Keratinocyte (primary cell): Measurements from ENCODE around the gene GGA1. TPM values are rescaled to one million over a fixed set of nuclear protein-coding genes. Genes with fewer than 3 reads are reported as not detected.

Source experiments
- DNase-seq: peaks from one replicate; pipeline ENCODE4 v3.0.0-alpha.2; 2011; ENCODE audit warnings: low read depth, missing footprints, low spot score
- FAIRE-seq: peaks from 2 replicates; lab custom pipeline; 2011; peaks lifted over from hg19 to GRCh38; lab: Jason Lieb, UNC
- H2AFZ ChIP-seq: 2 replicates; pipeline ENCODE4 v1.6.0; 2012; ENCODE audit warnings: low read length, control low read depth, inconsistent platforms; ENCODE audit not compliant: control insufficient read depth
- H3K27ac ChIP-seq: 2 replicates; pipeline ENCODE4 v1.5.1; 2011; ENCODE audit warnings: low read length; ENCODE audit not compliant: control insufficient read depth, insufficient read depth
- H3K27me3 ChIP-seq: 3 replicates; pipeline ENCODE4 v1.6.0; 2011; ENCODE audit warnings: low read length; ENCODE audit not compliant: control insufficient read depth, insufficient read depth; ENCODE audit errors: extremely low read depth
- H3K36me3 ChIP-seq, 2 experiments: 2 replicates in 1 of 2; 3 replicates in 1 of 2; pipeline ENCODE4 v1.5.1; 2011; ENCODE audit warnings: low read length in 2 of 2, mild to moderate bottlenecking in 1 of 2; ENCODE audit not compliant: control insufficient read depth in 2 of 2, insufficient read depth in 2 of 2; ENCODE audit errors: extremely low read depth in 1 of 2
- H3K4me1 ChIP-seq: 3 replicates; pipeline ENCODE4 v1.5.1; 2011; ENCODE audit warnings: low read length; ENCODE audit not compliant: control insufficient read depth, insufficient read depth; ENCODE audit errors: extremely low read depth
- H3K4me2 ChIP-seq: 3 replicates; pipeline ENCODE4 v1.6.0; 2011; ENCODE audit warnings: low read depth, low read length; ENCODE audit not compliant: control insufficient read depth, insufficient read depth; ENCODE audit errors: extremely low read depth
- H3K4me3 ChIP-seq, 3 experiments: fragments of 200-600 bp in 1 of 3; sonication (generic) in 1 of 3; 2 replicates in 2 of 3; 3 replicates in 1 of 3; pipeline ENCODE4 v1.5.1; 2011 to 2016; ENCODE audit warnings: low read length in 3 of 3, mild to moderate bottlenecking in 3 of 3, control low read depth in 2 of 3, inconsistent platforms in 1 of 3, low read depth in 1 of 3, mixed read lengths in 1 of 3, mixed run types in 1 of 3, moderate library complexity in 1 of 3; ENCODE audit not compliant: control insufficient read depth in 2 of 3, insufficient read depth in 2 of 3; ENCODE audit errors: extremely low read depth in 1 of 3
- H3K79me2 ChIP-seq: 2 replicates; pipeline ENCODE4 v1.6.0; 2012; ENCODE audit warnings: low read length; ENCODE audit not compliant: control insufficient read depth, insufficient read depth
- H3K9ac ChIP-seq: 3 replicates; pipeline ENCODE4 v1.6.0; 2011; ENCODE audit warnings: low read length; ENCODE audit not compliant: control insufficient read depth, insufficient read depth; ENCODE audit errors: extremely low read depth
- H3K9me1 ChIP-seq: 3 replicates; pipeline ENCODE4 v1.6.0; 2011; ENCODE audit warnings: low read length; ENCODE audit not compliant: control insufficient read depth, insufficient read depth; ENCODE audit errors: extremely low read depth
- H3K9me3 ChIP-seq: 2 replicates; pipeline ENCODE4 v1.5.1; 2012; ENCODE audit warnings: low read depth, low read length; ENCODE audit not compliant: control insufficient read depth
- H4K20me1 ChIP-seq: 3 replicates; pipeline ENCODE4 v1.6.0; 2011; ENCODE audit warnings: low read length; ENCODE audit not compliant: control insufficient read depth, insufficient read depth; ENCODE audit errors: extremely low read depth
- CTCF ChIP-seq, 3 experiments: IDR thresholded peaks in 1 of 3; conservative IDR thresholded peaks in 1 of 3; optimal IDR thresholded peaks in 1 of 3; 2 replicates in 2 of 3; 3 replicates in 1 of 3; pipeline versions ENCODE3 to v1.5.1; 2011; ENCODE audit warnings: low read length in 3 of 3, mild to moderate bottlenecking in 3 of 3, moderate library complexity in 2 of 3, control low read depth in 1 of 3, inconsistent platforms in 1 of 3; ENCODE audit not compliant: insufficient read depth in 2 of 3; ENCODE audit errors: extremely low read depth in 1 of 3
- EZH2 ChIP-seq: IDR thresholded peaks from one replicate; pipeline ENCODE4 v1.6.1; 2012; ENCODE audit warnings: inconsistent platforms, mild to moderate bottlenecking, low read length, moderate library complexity
- dilution Hi-C: fragments of 300-500 bp; cut with MboI; formaldehyde crosslinking; loops from one replicate; pipeline ENCODE4 v1.7.0; 2020; ENCODE audit warnings: low sequenced_read_pairs; ENCODE audit not compliant: extremely low pct_ligation_motif_present
- polyA plus RNA-seq, 5 experiments: library from polyadenylated mRNA; depleted of rRNA in 3 of 5; stranded (reverse) in 3 of 5; stranded (forward) in 1 of 5; unstranded in 1 of 5; fragments of >200 nt; gene quantifications; 1 replicate in 1 of 5; 2 replicates in 3 of 5; 3 replicates in 1 of 5; pipeline versions ENCODE4 v1.2.1 to v1.2.3, GENCODE V29; 2011 to 2012; ENCODE audit warnings: missing spikeins in 2 of 5, low read depth in 1 of 5, low replicate concordance in 1 of 5

The GGA1 gene
- polyA plus RNA-seq, 1 donor (not counting 4 experiments of a cell fraction or from before 2014, with no cell fraction given), result 29.2 TPM

- Histone ChIP-seq H3K4me3 (peak overlapping the region; percentile 13 to 95 (median 40)), H3K9me1 (peaks cover 11% of the 10 kb centered on the region), H4K20me1 (peaks cover 49% of the 10 kb centered on the region), H3K4me1 (peaks cover 60% of the 10 kb centered on the region), H3K27me3 (no peaks in the 10 kb centered on the region), H3K36me3 (peaks cover 18 to 44% of the 10 kb centered on the region in 2 experiments), H3K9ac (peak overlapping the region; percentile 96), H2AFZ (no peak overlapping the region), H3K4me2 (peak overlapping the region; percentile 92), H3K9me3 (no peaks in the 10 kb centered on the region), H3K27ac (peak overlapping the region; percentile 85), H3K79me2 (peaks cover 55% of the 10 kb centered on the region)
- no peak for TF ChIP-seq EZH2
- no peak for TF ChIP-seq CTCF (optimal IDR thresholded peaks at IDR 0.05 in 1 of 3, IDR thresholded peaks at IDR 0.05 in 1 of 3, conservative IDR thresholded peaks at IDR 0.05 in 1 of 3; ENCODE audit: extremely low read depth in 1 of 3, insufficient read depth in 2 of 3, low read length in 3 of 3)
- FAIRE-seq (peak; percentile 97), DNase-seq (no peak)
- dilution Hi-C loops, result no loop called here
These were observed 45.2 kb upstream of the GGA1 start for GRCh38 chr22:37563153-37564081.

GRCh38 chr22:37564111-37564711 lies 44.4 kb upstream of the GGA1 start:
- Histone ChIP-seq H3K27ac (peak overlapping the region; percentile 85), H4K20me1 (peaks cover 52% of the 10 kb centered on the region), H3K9me1 (peaks cover 11% of the 10 kb centered on the region), H3K4me3 (peak overlapping the region in 2 of 3 experiments; percentile 24 to 40), H3K9me3 (no peaks in the 10 kb centered on the region), H3K36me3 (peaks cover 21 to 48% of the 10 kb centered on the region in 2 experiments), H3K4me2 (peak overlapping the region; percentile 92), H3K27me3 (no peaks in the 10 kb centered on the region), H2AFZ (no peak overlapping the region), H3K79me2 (peaks cover 55% of the 10 kb centered on the region), H3K4me1 (peaks cover 65% of the 10 kb centered on the region), H3K9ac (peak overlapping the region; percentile 96)
- TF ChIP-seq CTCF (optimal IDR thresholded peaks at IDR 0.05 in 1 of 3, IDR thresholded peaks at IDR 0.05 in 1 of 3, conservative IDR thresholded peaks at IDR 0.05 in 1 of 3; ENCODE audit: extremely low read depth in 1 of 3, insufficient read depth in 2 of 3, low read length in 3 of 3) (peak in 1 of 3 experiments; percentile 17), EZH2 (no peak)
- DNase-seq (no peak), FAIRE-seq (peak; percentile 36)
- dilution Hi-C loops, result no loop called here
